HG03378 (cell line): Measurements from ENCODE around the gene OR4C15.

Experiments used
- ATAC-seq: cut with Tn5 transposase; IDR thresholded peaks from one replicate; pipeline ENCODE4 v1.9.1; 2021; ENCODE audit warnings: mild to moderate bottlenecking, moderate library complexity; ENCODE audit not compliant: unreplicated experiment

The OR4C15 gene

DNA sequence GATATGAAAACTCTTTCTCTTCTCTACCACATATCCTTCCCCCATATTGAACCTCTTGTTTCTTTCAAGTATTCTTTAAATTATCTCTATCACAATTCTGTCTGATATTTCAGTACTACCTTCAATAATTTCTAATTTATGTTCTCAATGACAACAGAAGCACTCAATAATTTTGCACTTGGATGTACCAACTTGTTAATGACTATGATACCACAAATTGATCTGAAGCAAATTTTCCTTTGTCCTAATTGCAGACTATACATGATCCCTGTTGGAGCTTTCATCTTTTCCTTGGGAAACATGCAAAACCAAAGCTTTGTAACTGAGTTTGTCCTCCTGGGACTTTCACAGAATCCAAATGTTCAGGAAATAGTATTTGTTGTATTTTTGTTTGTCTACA, at the start of gene OR4C15:
Gene OR4C15, plus strand, starts transcription at position 301 of the 400 bp plus-strand sequence. Its CDS starts 0 bp downstream, at position 301.
- no peak for ATAC-seq

DNA sequence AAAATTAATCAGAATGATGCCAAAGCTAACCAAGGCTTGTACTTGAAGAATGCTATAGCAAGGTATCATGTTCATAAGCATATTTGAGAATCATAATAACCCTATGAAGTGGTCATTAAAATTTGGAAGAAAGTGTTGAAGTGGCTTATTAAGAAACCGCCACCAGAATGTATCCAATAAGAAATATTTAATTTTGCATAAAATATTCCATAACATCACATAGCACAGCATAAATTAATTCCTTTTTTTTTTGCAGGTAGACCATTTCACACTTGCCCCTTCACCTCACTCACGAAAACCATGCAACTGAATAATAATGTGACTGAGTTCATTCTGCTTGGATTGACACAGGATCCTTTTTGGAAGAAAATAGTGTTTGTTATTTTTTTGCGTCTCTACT, 17.6 kb downstream of the OR4C15 start, which contains the start of gene OR4C16:
Gene OR4C16, plus strand, starts transcription at position 301 of the 400 bp plus-strand sequence. Its CDS starts 0 bp downstream, at position 301.
- ATAC-seq = no peak

DNA sequence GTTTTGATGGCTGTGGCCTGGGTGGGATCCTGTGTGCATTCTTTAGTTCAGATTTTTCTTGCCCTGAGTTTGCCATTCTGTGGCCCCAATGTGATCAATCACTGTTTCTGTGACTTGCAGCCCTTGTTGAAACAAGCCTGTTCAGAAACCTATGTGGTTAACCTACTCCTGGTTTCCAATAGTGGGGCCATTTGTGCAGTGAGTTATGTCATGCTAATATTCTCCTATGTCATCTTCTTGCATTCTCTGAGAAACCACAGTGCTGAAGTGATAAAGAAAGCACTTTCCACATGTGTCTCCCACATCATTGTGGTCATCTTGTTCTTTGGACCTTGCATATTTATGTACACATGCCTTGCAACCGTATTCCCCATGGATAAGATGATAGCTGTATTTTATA, 18.3 kb downstream of the OR4C15 start:
- ATAC-seq = no peak
